NOMO-1 treated with dmso at 0.1 percent for 144 hours (cell line): ENCODE data around the gene XPNPEP2.

ENCODE experiments used
- DNase-seq: peaks from one replicate; lab custom pipeline; 2025; ENCODE audit not compliant: unreplicated experiment; lab: John Stamatoyannopoulos, UW

Gene XPNPEP2

GRCh38 chrX:129749069-129749468, 10.3 kb downstream of the XPNPEP2 start:
- DNase-seq: no peak

- no peak for DNase-seq
These were observed 12.2 kb downstream of the XPNPEP2 start for GRCh38 chrX:129750971-129751370.

- no peak for DNase-seq
These were observed 15.6 kb downstream of the XPNPEP2 start for GRCh38 chrX:129754056-129755024.

GRCh38 chrX:129755779-129756650, 17.2 kb downstream of the XPNPEP2 start:
- no peak for DNase-seq

DNA sequence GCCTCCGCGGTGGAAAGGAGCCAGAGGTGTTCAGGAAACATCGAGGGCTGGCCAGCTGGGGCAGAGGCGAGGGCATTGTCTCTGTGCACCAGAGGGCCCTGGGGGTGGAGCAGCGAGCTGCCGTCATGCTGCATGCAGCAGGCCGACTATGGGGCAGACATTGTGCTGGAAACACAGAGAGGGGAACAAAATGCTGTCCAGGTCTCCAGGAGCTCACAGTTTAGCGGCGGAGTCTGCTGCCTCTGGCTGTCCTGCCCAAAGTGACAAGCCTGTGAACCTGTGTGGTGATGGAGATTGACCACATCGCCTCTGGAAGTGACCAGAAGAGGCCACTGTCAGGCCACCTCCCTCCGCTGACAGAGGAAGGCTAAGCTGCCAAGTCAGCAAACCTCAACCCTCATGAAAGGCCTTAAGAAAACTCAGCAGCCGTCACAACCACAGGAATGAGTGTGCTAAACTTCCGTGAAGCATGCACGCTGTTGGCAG, 20.8 kb downstream of the XPNPEP2 start:
- no peak for DNase-seq

GRCh38 chrX:129760155-129760554, 21.4 kb downstream of the XPNPEP2 start:
- DNase-seq: no peak

GRCh38 chrX:129760981-129761380, 22.2 kb downstream of the XPNPEP2 start:
- DNase-seq: no peak

- DNase-seq: no peak
These were observed 22.8 kb downstream of the XPNPEP2 start for GRCh38 chrX:129761596-129761995.

DNA sequence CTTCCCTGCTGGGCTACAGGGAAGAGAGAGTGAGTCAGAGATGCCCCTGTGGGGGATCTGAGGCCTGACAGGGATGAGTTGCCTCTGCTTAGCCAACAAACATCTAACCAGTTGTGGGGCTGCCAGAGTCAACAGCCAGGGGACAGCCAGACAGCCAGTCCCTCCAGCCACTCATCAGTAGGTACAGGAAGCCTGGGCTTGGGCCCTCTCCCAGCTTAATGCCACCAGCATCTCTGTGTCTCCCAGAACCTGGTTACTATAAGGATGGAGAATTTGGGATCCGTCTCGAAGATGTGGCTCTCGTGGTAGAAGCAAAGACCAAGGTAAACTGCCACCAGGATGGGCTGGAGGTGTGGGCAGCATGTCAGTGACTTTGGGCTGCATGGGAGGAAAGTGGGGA, 23.7 kb downstream of the XPNPEP2 start:
- DNase-seq: no peak

GRCh38 chrX:129763666-129764065, 24.9 kb downstream of the XPNPEP2 start:
- DNase-seq: no peak

- no peak for DNase-seq
These were observed 29.4 kb downstream of the XPNPEP2 start for GRCh38 chrX:129768186-129768585.

GRCh38 chrX:129768586-129769466, 30.0 kb downstream of the XPNPEP2 start:
- no peak for DNase-seq

- DNase-seq: no peak
These were observed 30.8 kb downstream of the XPNPEP2 start for GRCh38 chrX:129769467-129770154.

GRCh38 chrX:129771266-129771995, 32.7 kb downstream of the XPNPEP2 start:
- no peak for DNase-seq

DNA sequence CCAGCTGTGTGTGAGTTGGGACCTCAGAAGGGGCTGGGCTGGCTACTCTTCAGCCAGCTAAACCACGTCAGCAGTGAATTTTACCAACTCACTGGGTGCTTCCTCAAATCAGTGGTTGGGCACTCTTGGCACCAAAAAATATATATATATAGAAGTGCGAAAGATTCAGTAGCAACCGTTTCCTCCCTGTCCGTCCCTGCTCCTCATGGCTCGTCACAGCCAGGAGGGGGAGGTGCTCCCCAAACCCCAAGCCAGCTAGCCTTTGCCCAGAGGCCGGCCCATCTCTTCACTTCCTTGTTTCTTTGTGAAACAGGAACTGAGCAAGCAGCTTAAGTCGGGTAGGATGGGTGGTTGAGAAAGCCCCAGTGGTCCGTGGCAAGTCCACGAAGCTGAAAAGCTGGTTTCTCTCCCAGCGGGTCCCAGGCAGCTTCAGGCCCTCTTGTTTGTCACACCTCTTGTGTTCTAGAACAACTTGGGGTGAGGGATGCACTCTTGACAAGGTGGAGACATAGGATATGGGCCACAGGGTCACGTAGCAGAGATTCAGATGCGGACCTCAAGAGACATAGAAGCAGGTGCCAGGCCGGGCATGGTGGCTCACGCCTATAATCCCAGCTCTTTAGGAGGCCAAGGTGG, 34.1 kb downstream of the XPNPEP2 start:
- peak; percentile 96 for DNase-seq

DNA sequence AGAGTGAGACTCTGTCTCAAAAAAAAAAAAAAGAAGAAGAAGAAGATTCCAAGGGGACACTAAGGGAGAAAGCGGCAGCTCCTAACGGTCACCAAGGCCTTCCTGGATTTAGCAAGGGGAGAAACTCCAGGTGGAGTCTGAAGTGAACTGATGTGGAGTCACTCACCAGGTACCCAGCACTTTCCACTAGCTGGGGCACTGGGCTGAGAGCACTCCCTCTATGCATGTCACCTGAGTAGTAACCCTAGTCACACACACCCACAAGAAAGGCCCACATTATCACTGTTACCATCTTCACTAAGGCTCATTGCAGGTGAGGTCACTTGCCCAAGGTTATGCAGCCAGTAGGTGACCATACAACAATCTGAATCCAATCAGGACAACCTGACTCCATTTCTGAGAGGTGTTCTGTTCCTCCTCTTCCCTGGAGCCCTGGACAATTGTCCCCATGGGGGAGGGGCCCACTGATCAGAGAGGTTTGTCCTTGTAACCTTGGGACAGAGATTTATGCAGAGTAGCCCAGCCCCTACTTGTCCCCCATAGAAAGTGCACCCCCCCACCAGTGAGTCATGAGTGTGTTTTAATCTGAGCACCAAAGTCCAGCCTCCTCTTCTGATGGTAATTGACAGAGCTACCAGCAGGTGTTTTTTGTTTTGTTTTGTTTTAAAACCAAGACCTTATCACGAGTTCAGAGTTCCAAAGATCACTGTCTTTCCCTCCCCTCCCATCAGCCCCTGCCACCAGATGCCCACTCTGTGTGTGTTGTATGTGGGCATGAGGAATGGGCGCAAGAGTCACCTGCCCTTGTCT, 35.1 kb downstream of the XPNPEP2 start:
- no peak for DNase-seq

DNA sequence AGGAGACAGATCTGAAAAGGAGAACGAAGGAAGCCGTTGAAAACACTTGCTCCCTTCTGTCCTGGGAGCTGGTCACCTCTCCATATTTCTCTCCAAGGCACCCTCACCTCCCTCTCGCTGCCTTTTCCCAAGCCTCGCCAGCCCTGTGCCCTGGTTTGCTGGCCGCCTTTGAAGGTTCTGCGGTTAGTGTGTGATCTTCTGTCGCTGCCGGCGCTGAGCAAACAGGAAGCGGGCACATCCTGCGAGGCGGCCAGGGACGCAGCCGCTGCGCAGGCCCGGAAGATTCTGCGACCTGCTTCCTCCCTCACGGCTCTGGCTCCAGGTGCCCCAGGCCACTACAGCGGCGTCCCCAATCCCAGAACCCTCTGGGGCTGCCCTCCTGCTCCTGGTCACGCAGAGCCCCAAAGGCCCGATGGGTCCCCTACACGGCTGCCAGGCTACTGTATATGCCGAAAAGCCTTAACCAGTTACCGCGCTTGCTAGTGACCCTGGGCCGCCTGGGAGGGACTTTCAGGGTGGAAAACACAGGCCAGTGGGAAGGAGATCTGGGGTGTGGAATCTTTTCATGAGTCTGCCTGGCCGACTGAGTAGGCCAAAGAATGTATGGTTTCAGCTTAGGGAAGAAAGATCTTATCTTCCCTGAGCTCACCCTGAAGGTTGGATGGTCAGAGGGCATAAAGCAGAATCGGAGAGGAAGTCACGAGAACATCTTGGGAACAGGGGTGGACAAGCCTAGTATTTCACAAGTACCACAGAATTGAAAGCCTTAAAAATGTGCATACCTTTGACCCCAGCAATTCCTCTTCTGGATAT, 38.6 kb downstream of the XPNPEP2 start:
- peak; percentile 79 for DNase-seq
